Endodermal cell (in vitro differentiated cells): Measurements from ENCODE around the gene CYP2U1. TPM values are rescaled to one million over a fixed set of nuclear protein-coding genes. Genes with fewer than 3 reads are reported as not detected.
"Not testable (repeated sequence)": the region's sequence is repeated elsewhere in the genome, so short reads cannot be mapped to it uniquely, and the experiment has no call there.

Source experiments
- DNase-seq: peaks from one replicate; pipeline ENCODE4 v3.0.0-alpha.2; 2017
- H3K27ac ChIP-seq: 2 replicates; pipeline ENCODE4 v1.5.1; 2013; ENCODE audit warnings: mild to moderate bottlenecking, low read depth, low read length, moderate library complexity
- H3K27me3 ChIP-seq: 2 replicates; pipeline ENCODE4 v1.6.1; 2013; ENCODE audit warnings: mild to moderate bottlenecking, low read length, moderate library complexity; ENCODE audit not compliant: insufficient read depth, control insufficient read depth, poor library complexity, severe bottlenecking
- H3K36me3 ChIP-seq: 2 replicates; pipeline ENCODE4 v1.7.0; 2013; ENCODE audit warnings: mild to moderate bottlenecking, low read length, moderate library complexity; ENCODE audit not compliant: control insufficient read depth, insufficient read depth
- H3K4me1 ChIP-seq: one replicate; pipeline ENCODE4 v1.7.0; 2013; ENCODE audit warnings: low read length; ENCODE audit not compliant: control insufficient read depth, insufficient read depth
- H3K4me3 ChIP-seq: 2 replicates; pipeline ENCODE4 v1.5.1; 2013; ENCODE audit warnings: mild to moderate bottlenecking, low read length, moderate library complexity
- H3K9ac ChIP-seq: 2 replicates; pipeline ENCODE4 v1.6.1; 2013; ENCODE audit warnings: mild to moderate bottlenecking, low read length, moderate library complexity; ENCODE audit not compliant: poor library complexity, severe bottlenecking; ENCODE audit errors: extremely low read depth
- H3K9me3 ChIP-seq: 2 replicates; pipeline ENCODE4 v1.6.1; 2013; ENCODE audit warnings: mild to moderate bottlenecking, low read length, moderate library complexity; ENCODE audit not compliant: control insufficient read depth
- H3K27ac Mint-ChIP-seq: 2 replicates; pipeline ENCODE4 v1.8.0; 2020; ENCODE audit warnings: mixed read lengths
- H3K27me3 Mint-ChIP-seq: 2 replicates; pipeline ENCODE4 v1.8.0; 2021; ENCODE audit warnings: mild to moderate bottlenecking, mixed read lengths; ENCODE audit not compliant: insufficient read depth
- H3K36me3 Mint-ChIP-seq: 2 replicates; pipeline ENCODE4 v1.8.0; 2020; ENCODE audit warnings: low read depth, mixed read lengths
- H3K4me1 Mint-ChIP-seq: 2 replicates; pipeline ENCODE4 v1.8.0; 2020; ENCODE audit warnings: mixed read lengths
- H3K4me3 Mint-ChIP-seq: 2 replicates; pipeline ENCODE4 v1.8.0; 2020; ENCODE audit warnings: mild to moderate bottlenecking, moderate library complexity, mixed read lengths
- H3K9me3 Mint-ChIP-seq: 2 replicates; pipeline ENCODE4 v1.8.0; 2020; ENCODE audit warnings: mild to moderate bottlenecking, mixed read lengths
- WGBS, 2 experiments: methylation state at CpG; one replicate each; pipeline versions ENCODE4 v1.1.5 to v1.1.7; 2013; ENCODE audit warnings: missing lambda C conversion rate in 2 of 2, mixed read lengths in 1 of 2; ENCODE audit not compliant: insufficient coverage in 1 of 2, insufficient read length in 1 of 2; 5-methylcytosine and 5-hydroxymethylcytosine counted together
- total RNA-seq, 2 donors: library from RNA; stranded (reverse); fragmentation: NEBNext Ultra II Directional in 1 of 2; extraction: Animal tissue kit (Norgen Biotek cat#: 25700) in 1 of 2; gene quantifications; 2 replicates in 1 of 2; 3 replicates in 1 of 2; pipeline ENCODE4 v1.2.1, GENCODE V29; 2021
- TF ChIP-seq, protein P1 (sequence below): fragments of 200-600 bp; sonication (generic); conservative IDR thresholded peaks from 2 replicates; pipeline ENCODE4 v1.5.0; 2021; ENCODE audit warnings: antibody characterized with exemption, mild to moderate bottlenecking

The CYP2U1 gene
- total RNA-seq, 2 donors from 2014 or later = 2.2 to 3.7 TPM

DNA sequence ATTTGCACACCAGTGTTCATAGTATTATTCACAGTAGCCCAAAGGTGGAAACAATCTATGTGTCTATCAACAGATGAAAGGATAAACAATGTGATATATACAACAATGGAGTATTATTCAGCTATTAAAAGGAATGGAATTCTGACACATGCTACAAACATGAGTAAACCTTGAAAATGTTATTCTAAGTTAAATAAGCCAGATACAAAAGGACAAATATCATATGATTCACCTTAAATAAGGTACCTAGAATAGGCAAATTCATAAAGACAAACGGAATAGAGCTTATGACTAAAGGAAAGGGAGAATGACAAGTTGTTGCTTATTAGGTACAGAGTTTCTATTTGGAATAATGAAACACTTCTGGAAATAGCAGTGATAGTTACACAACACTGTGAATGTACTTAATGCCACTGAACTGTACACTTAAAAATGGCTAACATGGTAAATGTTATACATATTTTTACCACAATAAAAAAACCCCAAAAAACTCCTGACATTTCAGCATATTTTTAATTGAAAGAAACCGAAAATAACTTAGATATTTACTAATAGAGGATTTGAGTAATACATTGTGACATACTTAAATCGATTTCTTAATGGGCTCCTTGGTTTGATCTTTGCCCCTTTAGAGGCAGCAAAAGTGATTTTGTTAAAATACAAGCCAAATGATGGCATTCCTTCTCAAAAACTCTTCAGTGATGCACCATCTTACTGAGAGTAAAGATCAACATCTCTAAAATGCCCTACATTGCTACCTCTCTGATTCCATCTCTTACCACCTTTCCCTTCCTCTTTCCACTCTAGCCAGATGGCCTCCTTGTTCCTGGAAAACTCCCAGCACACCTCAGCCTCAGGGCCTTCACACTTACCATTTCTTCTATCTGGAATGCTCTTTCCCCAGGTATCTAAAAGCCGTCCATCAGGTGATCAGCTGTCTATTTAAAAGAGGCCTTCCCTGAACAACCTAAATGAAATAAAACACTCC lies 8.6 kb upstream of the CYP2U1 start:
- Histone ChIP-seq H3K9me3 (peaks cover 8% of the 10 kb centered on the region), H3K36me3 (no peaks in the 10 kb centered on the region), H3K4me1 (no peaks in the 10 kb centered on the region), H3K9ac (no peak overlapping the region), H3K4me3 (no peak overlapping the region), H3K27me3 (no peaks in the 10 kb centered on the region), H3K27ac (no peak overlapping the region)
- Mint-ChIP-seq H3K4me3 (no peak overlapping the region), H3K36me3 (no peaks in the 10 kb centered on the region), H3K27ac (no peak overlapping the region), H3K9me3 (peaks cover 13% of the 10 kb centered on the region), H3K4me1 (no peaks in the 10 kb centered on the region), H3K27me3 (no peaks in the 10 kb centered on the region)
- 63 to 91% methylated on average over 2 to 4 of the region's 4 CpGs for WGBS, 2 experiments
- TF ChIP-seq, protein P1, sequence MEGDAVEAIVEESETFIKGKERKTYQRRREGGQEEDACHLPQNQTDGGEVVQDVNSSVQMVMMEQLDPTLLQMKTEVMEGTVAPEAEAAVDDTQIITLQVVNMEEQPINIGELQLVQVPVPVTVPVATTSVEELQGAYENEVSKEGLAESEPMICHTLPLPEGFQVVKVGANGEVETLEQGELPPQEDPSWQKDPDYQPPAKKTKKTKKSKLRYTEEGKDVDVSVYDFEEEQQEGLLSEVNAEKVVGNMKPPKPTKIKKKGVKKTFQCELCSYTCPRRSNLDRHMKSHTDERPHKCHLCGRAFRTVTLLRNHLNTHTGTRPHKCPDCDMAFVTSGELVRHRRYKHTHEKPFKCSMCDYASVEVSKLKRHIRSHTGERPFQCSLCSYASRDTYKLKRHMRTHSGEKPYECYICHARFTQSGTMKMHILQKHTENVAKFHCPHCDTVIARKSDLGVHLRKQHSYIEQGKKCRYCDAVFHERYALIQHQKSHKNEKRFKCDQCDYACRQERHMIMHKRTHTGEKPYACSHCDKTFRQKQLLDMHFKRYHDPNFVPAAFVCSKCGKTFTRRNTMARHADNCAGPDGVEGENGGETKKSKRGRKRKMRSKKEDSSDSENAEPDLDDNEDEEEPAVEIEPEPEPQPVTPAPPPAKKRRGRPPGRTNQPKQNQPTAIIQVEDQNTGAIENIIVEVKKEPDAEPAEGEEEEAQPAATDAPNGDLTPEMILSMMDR = no peak
- no peak for DNase-seq

DNA sequence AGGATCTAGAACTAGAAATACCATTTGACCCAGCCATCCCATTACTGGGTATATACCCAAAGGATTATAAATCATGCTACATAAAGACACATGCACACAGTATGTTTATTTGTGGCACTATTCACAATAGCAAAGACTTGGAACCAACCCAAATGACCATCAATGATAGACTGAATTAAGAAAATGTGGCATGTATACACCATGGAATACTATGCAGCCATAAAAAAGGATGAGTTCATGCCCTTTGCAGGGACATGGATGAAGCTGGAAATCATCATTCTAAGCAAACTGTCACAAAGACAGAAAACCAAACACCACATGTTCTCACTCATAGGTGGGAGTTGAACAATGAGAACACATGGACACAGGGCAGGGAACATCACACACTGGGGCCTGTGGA lies 5.6 kb upstream of the CYP2U1 start:
- not testable (repeated sequence) for H3K27ac Mint-ChIP-seq, H3K9ac ChIP-seq, H3K27ac ChIP-seq, H3K4me3 Mint-ChIP-seq, H3K4me1 Mint-ChIP-seq, H3K4me3 ChIP-seq, H3K36me3 ChIP-seq, H3K36me3 Mint-ChIP-seq, H3K4me1 ChIP-seq, DNase-seq, H3K9me3 Mint-ChIP-seq, H3K9me3 ChIP-seq, H3K27me3 ChIP-seq
- peaks cover 17% of the 10 kb centered on the region for H3K27me3 Mint-ChIP-seq

DNA sequence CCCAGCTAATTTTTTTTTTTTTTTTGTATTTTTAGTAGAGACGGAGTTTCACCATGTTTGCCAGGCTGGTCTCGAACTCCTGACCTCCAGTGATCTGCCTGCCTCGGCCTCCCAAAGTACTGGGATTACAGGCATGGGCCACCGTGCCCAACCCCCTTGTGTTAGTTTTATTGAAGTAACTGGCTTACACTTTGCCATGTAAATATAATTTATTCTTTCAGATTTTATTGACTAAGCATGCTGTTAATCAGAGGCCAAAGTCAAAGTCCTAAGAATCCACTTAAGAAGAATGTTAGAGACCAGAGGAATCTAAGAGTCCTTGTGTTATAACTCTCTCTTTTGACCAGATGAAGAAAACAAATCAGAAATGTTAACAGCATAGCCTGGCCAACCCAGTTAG lies 4.5 kb upstream of the CYP2U1 start:
- not testable (repeated sequence) for H3K36me3 Mint-ChIP-seq, H3K27ac ChIP-seq, DNase-seq, H3K36me3 ChIP-seq, H3K9ac ChIP-seq, H3K27ac Mint-ChIP-seq, H3K9me3 Mint-ChIP-seq, H3K9me3 ChIP-seq, H3K4me3 Mint-ChIP-seq, H3K4me1 ChIP-seq, H3K4me1 Mint-ChIP-seq, H3K27me3 ChIP-seq, H3K4me3 ChIP-seq
- WGBS, 2 experiments = 87% methylated on average over 3 of the region's 4 CpGs; no CpG with 5 or more reads in 1 of the 2 experiments
- peaks cover 23% of the 10 kb centered on the region for H3K27me3 Mint-ChIP-seq

DNA sequence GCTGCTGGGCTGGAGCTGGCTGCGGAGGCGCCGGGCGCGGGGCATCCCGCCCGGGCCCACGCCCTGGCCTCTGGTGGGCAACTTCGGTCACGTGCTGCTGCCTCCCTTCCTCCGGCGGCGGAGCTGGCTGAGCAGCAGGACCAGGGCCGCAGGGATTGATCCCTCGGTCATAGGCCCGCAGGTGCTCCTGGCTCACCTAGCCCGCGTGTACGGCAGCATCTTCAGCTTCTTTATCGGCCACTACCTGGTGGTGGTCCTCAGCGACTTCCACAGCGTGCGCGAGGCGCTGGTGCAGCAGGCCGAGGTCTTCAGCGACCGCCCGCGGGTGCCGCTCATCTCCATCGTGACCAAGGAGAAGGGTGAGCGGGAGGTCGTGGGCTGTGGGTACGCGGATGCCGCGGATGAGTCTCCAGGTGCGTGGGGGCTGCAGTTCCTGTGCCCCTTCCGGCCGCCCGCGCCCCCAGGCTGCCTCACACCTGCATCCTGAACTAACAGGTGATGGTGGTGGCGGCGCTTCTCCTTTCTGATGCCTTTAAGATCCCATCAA lies 499 bp downstream of the CYP2U1 start:
- DNase-seq = no peak
- Histone ChIP-seq H3K4me3 (peak overlapping the region; percentile 87), H3K36me3 (no peaks in the 10 kb centered on the region), H3K9ac (peak overlapping the region; percentile 23), H3K4me1 (no peaks in the 10 kb centered on the region), H3K27me3 (peaks cover 26% of the 10 kb centered on the region), H3K27ac (no peak overlapping the region), H3K9me3 (no peaks in the 10 kb centered on the region)
- Mint-ChIP-seq H3K4me3 (peak overlapping the region; percentile 58), H3K36me3 (no peaks in the 10 kb centered on the region), H3K27ac (no peak overlapping the region), H3K4me1 (peaks cover 6% of the 10 kb centered on the region), H3K9me3 (no peaks in the 10 kb centered on the region), H3K27me3 (peaks cover 48% of the 10 kb centered on the region)
- WGBS, 2 experiments = 6 to 35% methylated on average over 7 to 45 of the region's 45 CpGs
- TF ChIP-seq, protein P1 = peak; percentile 14
